ENCODE measurements around the gene SH3RF2.

The SH3RF2 gene

DNA sequence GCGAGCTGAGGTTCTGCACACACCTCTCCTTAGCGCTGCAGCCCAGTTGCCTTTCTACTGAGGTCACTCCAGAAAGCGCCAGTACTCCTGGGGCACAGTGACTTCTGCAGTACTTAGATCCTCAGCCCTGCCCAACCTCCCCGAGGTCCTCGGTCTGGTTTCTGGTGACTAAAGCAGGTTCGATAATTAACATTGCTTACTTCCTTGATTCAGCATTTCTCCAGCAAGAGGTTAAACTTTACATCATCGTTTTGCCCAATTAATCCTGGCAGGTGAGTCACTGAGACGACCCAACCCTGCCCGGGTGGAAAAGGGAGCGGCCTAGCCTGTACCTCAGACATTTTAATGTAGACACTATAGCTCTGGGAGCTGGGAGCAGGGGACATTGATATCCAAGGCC lies 91.4 kb downstream of the SH3RF2 start:
- FAIRE-seq (no peak), DNase-seq (ENCODE audit: insufficient read length, low spot score) (no peak)

- no peak for FAIRE-seq
- no peak for DNase-seq (ENCODE audit: insufficient read length, low spot score)
These were observed 96.5 kb downstream of the SH3RF2 start for GRCh38 chr5:146032911-146033310.

GRCh38 chr5:146034127-146034526 lies 97.7 kb downstream of the SH3RF2 start:
- FAIRE-seq (no peak), DNase-seq (ENCODE audit: insufficient read length, low spot score) (no peak)

- FAIRE-seq (no peak), DNase-seq (ENCODE audit: insufficient read length, low spot score) (no peak)
These were observed 98.2 kb downstream of the SH3RF2 start for GRCh38 chr5:146034605-146035004.

DNA sequence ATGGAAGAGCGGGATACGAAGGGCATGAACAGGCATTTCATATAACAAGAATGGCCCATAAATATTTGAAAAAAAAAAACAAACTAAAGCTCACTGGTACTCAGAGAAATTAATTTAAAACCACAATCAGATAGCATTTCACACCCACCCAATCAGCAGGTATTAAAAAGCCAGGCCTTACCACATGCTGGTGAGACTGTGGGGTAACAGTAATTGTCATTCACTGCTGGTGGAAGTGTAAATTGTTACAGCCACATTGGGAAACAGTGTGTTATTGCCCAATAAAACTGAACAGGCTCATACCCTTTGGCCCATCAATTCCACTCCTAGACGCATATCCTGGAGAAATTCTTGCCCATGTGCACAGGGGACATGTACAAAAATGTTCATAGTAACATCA lies 103.0 kb downstream of the SH3RF2 start:
- FAIRE-seq (no peak), DNase-seq (ENCODE audit: insufficient read length, low spot score) (no peak)

GRCh38 chr5:146040527-146040926 lies 104.1 kb downstream of the SH3RF2 start:
- DNase-seq (ENCODE audit: insufficient read length, low spot score) (no peak), FAIRE-seq (no peak)

DNA sequence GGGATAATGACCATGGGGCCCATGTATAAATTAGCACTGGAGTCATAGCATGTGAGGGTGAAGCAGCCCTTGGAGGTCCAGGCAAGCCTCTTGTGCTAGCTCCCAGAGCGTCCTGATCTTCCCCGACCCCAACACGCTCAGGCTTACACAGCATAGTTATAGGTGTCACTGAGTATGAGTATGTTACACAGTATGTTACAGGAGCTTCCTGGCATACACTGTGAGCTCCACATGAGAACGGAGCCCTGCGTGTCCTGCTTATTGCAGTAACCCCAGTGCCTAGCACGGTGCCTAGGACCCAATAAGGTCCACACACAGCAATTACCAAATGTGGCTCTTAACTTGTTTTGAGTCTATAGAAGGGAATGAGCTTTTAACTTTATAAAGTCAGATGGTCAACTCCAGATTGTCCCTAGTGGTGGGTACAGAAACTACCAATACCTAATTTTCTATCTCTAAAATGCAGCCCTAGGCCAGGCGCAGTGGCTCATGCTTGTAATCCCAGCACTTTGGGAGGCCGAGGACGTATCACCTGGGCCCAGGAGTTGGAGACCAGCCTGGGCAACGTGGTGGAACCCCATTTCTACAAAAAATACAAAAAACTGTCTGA lies 104.9 kb downstream of the SH3RF2 start:
- peak; percentile 33 for DNase-seq (ENCODE audit: insufficient read length, low spot score)
- no peak for FAIRE-seq

DNA sequence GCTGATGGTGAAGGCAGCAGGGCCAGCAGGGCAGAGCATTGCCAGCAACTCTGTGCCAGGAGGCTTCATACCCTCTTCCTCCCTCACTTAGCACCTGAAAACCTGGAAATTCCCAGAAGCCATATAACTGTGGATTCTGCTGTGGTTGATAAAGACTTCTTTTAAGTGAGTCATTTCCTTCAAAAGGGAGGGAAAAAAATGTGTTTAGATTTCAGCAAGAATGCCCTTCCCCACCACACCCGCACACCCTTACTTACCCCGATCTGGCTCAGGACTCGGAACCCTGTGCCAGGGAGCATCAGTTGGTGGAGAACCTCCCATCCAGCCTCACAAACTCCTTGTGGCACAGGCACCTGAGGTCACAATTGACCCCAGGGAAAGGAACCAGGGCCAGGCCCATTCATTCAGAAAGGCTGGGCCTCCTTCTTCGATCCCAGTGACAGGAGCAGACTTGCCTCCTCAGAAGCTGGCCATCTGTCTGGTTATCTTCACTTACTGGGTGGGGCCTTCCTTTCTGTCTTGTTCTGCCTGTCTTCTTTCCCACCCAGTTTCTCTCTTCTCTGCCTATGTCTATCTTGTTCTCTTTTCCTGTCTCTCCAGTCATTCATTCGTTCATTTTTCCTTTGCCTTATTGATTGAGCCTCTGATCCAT lies 106.4 kb downstream of the SH3RF2 start:
- FAIRE-seq (no peak), DNase-seq (ENCODE audit: insufficient read length, low spot score) (peak; percentile 44)

GRCh38 chr5:146043722-146044121 lies 107.3 kb downstream of the SH3RF2 start:
- FAIRE-seq = no peak

GRCh38 chr5:146047396-146047795 lies 111.0 kb downstream of the SH3RF2 start:
- no peak for FAIRE-seq
- DNase-seq (ENCODE audit: insufficient read length, low spot score) = no peak

More at GRCh38 chr5:146043722-146044121, 107.3 kb downstream of the SH3RF2 start:
- no peak for DNase-seq (ENCODE audit: insufficient read length, low spot score)

DNA sequence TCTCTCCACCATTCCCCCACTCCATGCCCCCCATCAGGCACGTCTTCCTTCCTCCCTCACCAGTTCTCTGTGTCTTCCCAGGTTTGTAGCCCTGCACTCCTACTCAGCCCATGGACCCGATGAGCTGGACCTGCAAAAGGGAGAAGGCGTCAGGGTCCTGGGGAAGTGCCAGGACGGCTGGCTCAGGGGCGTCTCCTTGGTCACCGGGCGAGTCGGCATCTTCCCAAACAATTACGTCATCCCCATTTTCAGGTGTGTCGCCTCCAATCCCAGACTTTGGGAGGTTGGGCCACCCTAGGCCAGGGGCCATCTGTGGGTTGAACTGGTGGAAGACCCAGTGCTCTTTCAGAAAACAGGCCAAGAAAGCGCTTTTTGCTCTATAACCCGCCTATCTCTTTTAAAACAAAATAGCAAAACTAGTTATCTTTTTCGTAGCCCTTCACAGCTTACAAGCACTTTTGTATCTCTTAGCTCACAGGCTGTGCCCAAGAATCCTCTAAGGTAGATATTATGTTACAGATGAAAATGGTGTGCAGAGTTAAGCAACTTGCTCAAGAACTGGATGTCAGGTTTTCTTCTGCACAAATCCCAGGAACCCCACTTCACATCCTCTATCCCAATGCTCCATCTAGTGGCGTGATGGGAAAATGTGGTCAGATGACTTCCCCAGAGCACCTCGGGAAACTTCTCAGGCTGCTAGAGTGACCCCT lies 112.8 kb downstream of the SH3RF2 start:
- peak; percentile 80 for DNase-seq (ENCODE audit: insufficient read length, low spot score)
- FAIRE-seq = no peak

DNA sequence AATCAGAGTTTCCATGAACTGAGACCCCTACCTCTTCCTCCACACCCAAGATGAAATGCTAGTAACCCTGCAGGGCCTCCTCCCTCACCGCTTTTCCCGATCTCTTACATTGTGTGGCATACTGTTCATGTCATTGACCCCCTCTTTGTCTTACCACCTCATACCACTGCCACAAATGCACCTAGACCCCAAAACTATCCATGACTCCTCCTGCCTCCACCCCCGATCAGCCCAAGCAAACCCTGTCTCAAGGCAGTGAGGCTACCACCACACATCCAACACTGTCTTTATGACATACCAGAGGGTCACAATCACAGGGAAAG lies 113.3 kb downstream of the SH3RF2 start:
- FAIRE-seq (no peak), DNase-seq (ENCODE audit: insufficient read length, low spot score) (no peak)

DNA sequence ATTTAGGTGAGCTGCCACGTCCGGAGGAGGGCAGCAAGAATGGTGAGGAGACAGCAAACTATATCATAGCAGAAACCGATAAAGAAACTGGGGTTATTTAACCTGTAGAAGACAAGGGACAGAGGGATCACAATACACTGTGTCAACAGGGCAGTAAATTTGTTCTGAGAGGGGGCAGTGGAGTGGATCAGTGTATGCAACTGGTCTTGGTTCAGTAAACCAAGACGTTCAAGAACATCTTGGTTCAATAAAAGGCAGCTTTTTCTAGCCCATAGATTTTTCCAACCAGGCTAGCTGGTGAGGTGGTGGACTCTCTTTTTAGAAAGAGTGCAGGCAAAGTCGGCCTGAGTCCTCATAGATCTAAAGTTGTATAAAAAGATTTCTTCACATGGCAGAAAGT lies 113.7 kb downstream of the SH3RF2 start:
- FAIRE-seq (peak; percentile 4), DNase-seq (ENCODE audit: insufficient read length, low spot score) (no peak)

GRCh38 chr5:146051678-146052077 lies 115.3 kb downstream of the SH3RF2 start:
- DNase-seq (ENCODE audit: insufficient read length, low spot score) (no peak), FAIRE-seq (no peak)

DNA sequence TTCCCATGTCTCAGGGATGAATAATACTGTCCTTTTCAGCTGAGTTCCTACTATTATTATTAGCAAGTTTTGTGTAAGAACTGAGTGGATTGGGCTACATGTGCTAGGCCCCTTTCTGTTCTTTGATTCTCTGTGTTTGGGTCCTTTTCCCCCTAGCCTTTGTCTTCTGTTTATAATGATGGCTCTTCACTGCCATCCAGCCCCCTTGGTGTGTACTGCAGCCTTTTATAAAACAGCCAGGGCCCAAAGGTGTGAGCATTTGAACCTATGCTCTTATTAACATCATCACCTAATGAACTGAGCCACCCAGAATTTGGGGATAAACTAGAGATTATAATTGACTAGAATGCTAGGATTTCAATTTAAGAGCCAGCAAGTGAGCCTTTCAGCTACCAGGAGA lies 116.4 kb downstream of the SH3RF2 start:
- FAIRE-seq (no peak), DNase-seq (ENCODE audit: insufficient read length, low spot score) (no peak)

GRCh38 chr5:146055432-146055831 lies 119.1 kb downstream of the SH3RF2 start:
- FAIRE-seq (no peak), DNase-seq (ENCODE audit: insufficient read length, low spot score) (no peak)

- FAIRE-seq = no peak
- no peak for DNase-seq (ENCODE audit: insufficient read length, low spot score)
These were observed 123.3 kb downstream of the SH3RF2 start for GRCh38 chr5:146059460-146060220.

DNA sequence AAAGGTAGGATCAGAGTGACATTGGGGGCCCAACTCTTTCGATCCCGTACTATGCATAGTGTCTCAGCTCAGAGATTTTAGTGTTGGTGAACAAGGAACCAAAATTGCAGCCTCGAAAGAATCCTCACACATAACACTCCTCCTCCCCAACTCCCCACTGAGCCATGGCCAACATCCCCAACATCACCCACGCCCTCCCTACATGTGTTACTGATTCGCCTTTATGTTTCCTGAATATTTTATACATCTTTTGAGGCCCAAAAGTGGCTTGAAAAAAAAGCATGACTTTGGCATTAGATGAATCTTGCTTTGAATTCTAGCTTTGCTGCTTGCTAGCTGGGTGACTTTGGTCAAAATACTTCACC lies 123.8 kb downstream of the SH3RF2 start:
- DNase-seq (ENCODE audit: insufficient read length, low spot score) = no peak
- no peak for FAIRE-seq

GRCh38 chr5:146066968-146067367 lies 130.6 kb downstream of the SH3RF2 start:
- DNase-seq (ENCODE audit: insufficient read length, low spot score) = no peak
- no peak for FAIRE-seq

DNA sequence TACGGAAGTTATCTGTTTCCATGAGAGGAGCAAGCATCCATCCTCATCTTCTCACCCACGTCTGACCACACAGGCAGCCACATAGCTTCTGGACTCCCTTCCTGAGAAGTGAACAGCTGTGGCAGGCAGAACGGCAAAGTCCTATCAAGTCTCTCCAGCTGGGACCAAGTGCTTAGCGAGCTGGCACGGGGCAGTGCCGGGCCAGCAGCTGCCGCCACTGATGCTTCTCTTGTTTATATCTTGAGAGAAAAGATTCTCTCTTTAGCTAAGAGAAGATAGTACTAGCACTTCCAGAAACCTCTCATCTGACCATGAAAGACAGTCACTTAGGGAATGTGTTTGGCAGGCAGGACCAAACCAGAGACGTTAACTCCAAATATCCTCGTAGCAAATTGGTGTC lies 131.8 kb downstream of the SH3RF2 start:
- DNase-seq (ENCODE audit: insufficient read length, low spot score) (no peak), FAIRE-seq (no peak)

DNA sequence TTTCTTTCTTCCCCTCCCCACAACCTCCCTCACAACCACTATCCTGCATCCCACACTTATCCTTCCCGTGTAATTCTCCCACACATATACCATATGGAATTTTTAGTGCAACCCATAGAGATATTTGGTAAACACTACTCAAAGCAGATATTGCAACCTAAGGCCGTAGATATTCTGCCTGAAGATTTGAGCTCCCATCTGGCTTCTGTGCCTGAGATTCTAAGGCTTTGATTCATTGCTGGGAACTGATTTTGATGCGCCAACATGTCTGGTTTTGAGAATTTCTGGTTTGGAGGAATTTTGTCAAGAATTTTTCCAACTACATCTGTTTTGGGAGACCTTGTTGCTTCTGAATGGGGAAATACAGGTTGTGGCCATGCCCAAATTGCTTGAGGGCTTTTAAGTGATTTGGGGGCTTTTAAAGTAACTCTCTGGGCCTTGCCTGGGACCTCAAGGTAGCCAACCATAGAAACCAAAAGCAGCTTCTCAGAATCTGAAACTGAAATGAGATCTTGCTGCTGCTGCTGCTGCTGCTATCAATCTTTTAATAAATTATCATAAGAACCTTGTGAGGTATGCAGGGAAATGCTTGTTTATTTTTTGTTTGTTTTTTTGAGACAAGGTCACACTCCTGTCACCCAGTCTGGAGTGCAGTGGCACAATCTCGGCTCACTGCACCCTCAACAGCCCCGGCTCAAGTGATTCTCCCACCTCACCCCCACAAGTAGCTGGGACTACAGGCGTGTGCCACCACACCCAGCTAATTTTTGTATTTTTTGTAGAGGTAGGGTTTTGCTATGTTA lies 132.8 kb downstream of the SH3RF2 start:
- no peak for DNase-seq (ENCODE audit: insufficient read length, low spot score)
- no peak for FAIRE-seq

All from HTR-8/SVneo (cell line).